GM21526 (cell line): ENCODE results near the gene ADAMTS15.

Experiments used
- ATAC-seq: cut with Tn5 transposase; IDR thresholded peaks from one replicate; pipeline ENCODE4 v1.9.1; 2021; ENCODE audit warnings: moderate library complexity; ENCODE audit not compliant: unreplicated experiment, low FRiP score

The ADAMTS15 gene

GRCh38 chr11:130456286-130456685 is 7.8 kb downstream of the ADAMTS15 start:
- no peak for ATAC-seq

GRCh38 chr11:130457623-130458409 is 9.4 kb downstream of the ADAMTS15 start:
- ATAC-seq, result no peak

GRCh38 chr11:130458410-130458729 is 9.9 kb downstream of the ADAMTS15 start:
- no peak for ATAC-seq

GRCh38 chr11:130459521-130459920 is 11.1 kb downstream of the ADAMTS15 start:
- ATAC-seq, result no peak

- no peak for ATAC-seq
These were observed 13.8 kb downstream of the ADAMTS15 start for GRCh38 chr11:130462101-130462885.

GRCh38 chr11:130462931-130463330 is 14.5 kb downstream of the ADAMTS15 start:
- no peak for ATAC-seq

- ATAC-seq, result no peak
These were observed 15.9 kb downstream of the ADAMTS15 start for GRCh38 chr11:130464291-130464812.

- ATAC-seq, result no peak
These were observed 16.8 kb downstream of the ADAMTS15 start for GRCh38 chr11:130465263-130465662.

GRCh38 chr11:130467116-130467900 is 18.9 kb downstream of the ADAMTS15 start:
- ATAC-seq, result no peak

GRCh38 chr11:130469181-130469580 is 20.7 kb downstream of the ADAMTS15 start:
- ATAC-seq, result no peak

- ATAC-seq, result no peak
These were observed 22.6 kb downstream of the ADAMTS15 start for GRCh38 chr11:130470832-130471706.

- ATAC-seq, result no peak
These were observed 23.4 kb downstream of the ADAMTS15 start for GRCh38 chr11:130471731-130472433.

- no peak for ATAC-seq
These were observed 24.1 kb downstream of the ADAMTS15 start for GRCh38 chr11:130472434-130472961.

GRCh38 chr11:130473056-130473794 is 24.8 kb downstream of the ADAMTS15 start:
- no peak for ATAC-seq

GRCh38 chr11:130473795-130474377 is 25.4 kb downstream of the ADAMTS15 start:
- no peak for ATAC-seq

GRCh38 chr11:130474637-130475400 is 26.4 kb downstream of the ADAMTS15 start:
- no peak for ATAC-seq

- ATAC-seq, result no peak
These were observed 27.1 kb downstream of the ADAMTS15 start for GRCh38 chr11:130475426-130476053.
